ENCODE measurements around the gene LGALS9.

DNA sequence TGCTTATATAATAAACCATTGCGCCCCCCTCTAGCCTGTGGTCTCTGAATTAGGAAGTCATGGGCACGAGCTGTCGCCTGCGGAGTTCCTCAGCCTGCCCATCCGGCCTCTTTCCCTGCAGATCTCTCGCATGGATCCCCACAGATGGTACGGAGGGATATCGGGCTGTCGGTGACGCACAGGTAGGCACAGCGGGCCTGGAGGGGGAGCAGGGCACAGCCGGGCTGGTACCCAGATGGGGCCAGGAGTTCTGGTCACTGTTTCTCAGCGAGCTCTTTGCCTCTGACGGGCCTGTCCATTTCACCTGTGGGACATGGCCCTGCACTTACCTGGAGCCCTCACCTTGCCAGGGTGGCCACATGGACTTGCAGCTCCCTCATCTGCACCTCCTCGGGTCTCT is 42.6 kb upstream of the LGALS9 start:
- TF ChIP-seq, protein P1, sequence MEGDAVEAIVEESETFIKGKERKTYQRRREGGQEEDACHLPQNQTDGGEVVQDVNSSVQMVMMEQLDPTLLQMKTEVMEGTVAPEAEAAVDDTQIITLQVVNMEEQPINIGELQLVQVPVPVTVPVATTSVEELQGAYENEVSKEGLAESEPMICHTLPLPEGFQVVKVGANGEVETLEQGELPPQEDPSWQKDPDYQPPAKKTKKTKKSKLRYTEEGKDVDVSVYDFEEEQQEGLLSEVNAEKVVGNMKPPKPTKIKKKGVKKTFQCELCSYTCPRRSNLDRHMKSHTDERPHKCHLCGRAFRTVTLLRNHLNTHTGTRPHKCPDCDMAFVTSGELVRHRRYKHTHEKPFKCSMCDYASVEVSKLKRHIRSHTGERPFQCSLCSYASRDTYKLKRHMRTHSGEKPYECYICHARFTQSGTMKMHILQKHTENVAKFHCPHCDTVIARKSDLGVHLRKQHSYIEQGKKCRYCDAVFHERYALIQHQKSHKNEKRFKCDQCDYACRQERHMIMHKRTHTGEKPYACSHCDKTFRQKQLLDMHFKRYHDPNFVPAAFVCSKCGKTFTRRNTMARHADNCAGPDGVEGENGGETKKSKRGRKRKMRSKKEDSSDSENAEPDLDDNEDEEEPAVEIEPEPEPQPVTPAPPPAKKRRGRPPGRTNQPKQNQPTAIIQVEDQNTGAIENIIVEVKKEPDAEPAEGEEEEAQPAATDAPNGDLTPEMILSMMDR (IDR thresholded peaks at IDR 0.05), result no peak
- TF ChIP-seq POLR2A (IDR thresholded peaks at IDR 0.05), result no peak
